Measurements from ENCODE around the gene PLEKHG3. TPM values are rescaled to one million over a fixed set of nuclear protein-coding genes. Genes with fewer than 3 reads are reported as not detected.

Gene PLEKHG3
- total and polyA plus RNA-seq, 2 of the 13 experiments (the other 11 are each of a cell fraction or from before 2014, with no cell fraction given): 7.1 to 9.8 TPM

DNA sequence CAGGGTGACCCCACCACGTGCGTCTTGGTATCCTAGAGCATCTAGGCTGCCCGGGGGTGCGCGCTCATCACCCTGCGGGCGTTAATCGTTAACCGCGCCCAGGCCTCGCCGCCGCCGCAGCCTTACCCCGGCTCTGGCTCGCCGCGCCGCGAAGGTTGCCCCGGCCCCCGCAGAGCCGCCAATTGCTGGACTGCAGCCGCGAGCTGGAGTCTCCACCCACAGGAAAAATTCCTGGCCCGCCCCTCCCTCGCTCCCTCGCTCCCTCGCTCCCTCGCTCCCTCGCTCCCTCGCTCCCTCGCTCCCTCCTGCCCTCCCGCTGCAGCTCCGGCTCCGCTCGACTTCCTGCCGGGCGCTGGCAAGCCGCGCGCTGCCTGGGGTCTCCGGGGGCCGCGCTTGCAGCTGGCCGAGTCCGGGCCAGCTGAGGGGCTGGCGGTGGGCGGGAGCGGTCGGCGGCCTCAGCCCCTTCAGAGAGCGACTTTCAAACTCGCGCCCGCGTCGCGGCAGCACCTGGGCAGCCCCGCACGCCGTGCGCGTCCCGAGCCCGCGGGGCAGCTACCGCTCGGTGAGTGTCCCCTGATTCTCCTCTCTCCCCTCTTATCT, at the start of gene PLEKHG3 (continued):
- TF ChIP-seq, protein P1, sequence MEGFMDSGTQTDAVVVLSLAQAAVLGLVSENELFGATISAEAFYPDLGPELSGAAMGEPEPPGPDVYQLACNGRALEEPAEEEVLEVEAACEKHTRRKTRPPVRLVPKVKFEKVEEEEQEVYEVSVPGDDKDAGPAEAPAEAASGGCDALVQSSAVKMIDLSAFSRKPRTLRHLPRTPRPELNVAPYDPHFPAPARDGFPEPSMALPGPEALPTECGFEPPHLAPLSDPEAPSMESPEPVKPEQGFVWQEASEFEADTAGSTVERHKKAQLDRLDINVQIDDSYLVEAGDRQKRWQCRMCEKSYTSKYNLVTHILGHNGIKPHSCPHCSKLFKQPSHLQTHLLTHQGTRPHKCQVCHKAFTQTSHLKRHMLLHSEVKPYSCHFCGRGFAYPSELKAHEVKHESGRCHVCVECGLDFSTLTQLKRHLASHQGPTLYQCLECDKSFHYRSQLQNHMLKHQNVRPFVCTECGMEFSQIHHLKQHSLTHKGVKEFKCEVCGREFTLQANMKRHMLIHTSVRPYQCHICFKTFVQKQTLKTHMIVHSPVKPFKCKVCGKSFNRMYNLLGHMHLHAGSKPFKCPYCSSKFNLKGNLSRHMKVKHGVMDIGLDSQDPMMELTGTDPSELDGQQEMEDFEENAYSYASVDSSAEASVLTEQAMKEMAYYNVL (CRISPR knock-in tag; IDR thresholded peaks at IDR 0.05; ENCODE audit: borderline replicate concordance): peak; percentile 99
- no peak for TF ChIP-seq ZFP90 (CRISPR knock-in tag; IDR thresholded peaks at IDR 0.05; ENCODE audit: borderline replicate concordance)
- no peak for TF ChIP-seq ZNF550 (CRISPR knock-in tag; IDR thresholded peaks at IDR 0.05; ENCODE audit: borderline replicate concordance)
- TF ChIP-seq HES4 (CRISPR knock-in tag; IDR thresholded peaks at IDR 0.05; ENCODE audit: borderline replicate concordance): no peak
- TF ChIP-seq, protein P2, sequence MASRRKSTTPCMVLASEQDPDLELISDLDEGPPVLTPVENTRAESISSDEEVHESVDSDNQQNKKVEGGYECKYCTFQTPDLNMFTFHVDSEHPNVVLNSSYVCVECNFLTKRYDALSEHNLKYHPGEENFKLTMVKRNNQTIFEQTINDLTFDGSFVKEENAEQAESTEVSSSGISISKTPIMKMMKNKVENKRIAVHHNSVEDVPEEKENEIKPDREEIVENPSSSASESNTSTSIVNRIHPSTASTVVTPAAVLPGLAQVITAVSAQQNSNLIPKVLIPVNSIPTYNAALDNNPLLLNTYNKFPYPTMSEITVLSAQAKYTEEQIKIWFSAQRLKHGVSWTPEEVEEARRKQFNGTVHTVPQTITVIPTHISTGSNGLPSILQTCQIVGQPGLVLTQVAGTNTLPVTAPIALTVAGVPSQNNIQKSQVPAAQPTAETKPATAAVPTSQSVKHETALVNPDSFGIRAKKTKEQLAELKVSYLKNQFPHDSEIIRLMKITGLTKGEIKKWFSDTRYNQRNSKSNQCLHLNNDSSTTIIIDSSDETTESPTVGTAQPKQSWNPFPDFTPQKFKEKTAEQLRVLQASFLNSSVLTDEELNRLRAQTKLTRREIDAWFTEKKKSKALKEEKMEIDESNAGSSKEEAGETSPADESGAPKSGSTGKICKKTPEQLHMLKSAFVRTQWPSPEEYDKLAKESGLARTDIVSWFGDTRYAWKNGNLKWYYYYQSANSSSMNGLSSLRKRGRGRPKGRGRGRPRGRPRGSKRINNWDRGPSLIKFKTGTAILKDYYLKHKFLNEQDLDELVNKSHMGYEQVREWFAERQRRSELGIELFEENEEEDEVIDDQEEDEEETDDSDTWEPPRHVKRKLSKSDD (CRISPR knock-in tag; IDR thresholded peaks at IDR 0.05; ENCODE audit: low read depth): no peak
- 0 out of 2 replicates have a peak, but pooled peaks have one; percentile 33 for TF ChIP-seq DMAP1 (CRISPR knock-in tag; IDR thresholded peaks at IDR 0.05)
- TF ChIP-seq ZNF3 (CRISPR knock-in tag; IDR thresholded peaks at IDR 0.05): no peak
- peak; percentile 65 for TF ChIP-seq TBX2 (CRISPR knock-in tag; IDR thresholded peaks at IDR 0.05; ENCODE audit: borderline replicate concordance)
- peak; percentile 61; the same call in 1 of the 2 replicates for TF ChIP-seq MEIS2 (CRISPR knock-in tag; IDR thresholded peaks at IDR 0.05)
- no peak for TF ChIP-seq SOX6 (IDR thresholded peaks at IDR 0.05)
- peak; percentile 66 for TF ChIP-seq SOX6 (CRISPR knock-in tag; IDR thresholded peaks at IDR 0.05)
- TF ChIP-seq ZNF546 (CRISPR knock-in tag; conservative IDR thresholded peaks at IDR 0.05): no peak
- TF ChIP-seq, protein P3, sequence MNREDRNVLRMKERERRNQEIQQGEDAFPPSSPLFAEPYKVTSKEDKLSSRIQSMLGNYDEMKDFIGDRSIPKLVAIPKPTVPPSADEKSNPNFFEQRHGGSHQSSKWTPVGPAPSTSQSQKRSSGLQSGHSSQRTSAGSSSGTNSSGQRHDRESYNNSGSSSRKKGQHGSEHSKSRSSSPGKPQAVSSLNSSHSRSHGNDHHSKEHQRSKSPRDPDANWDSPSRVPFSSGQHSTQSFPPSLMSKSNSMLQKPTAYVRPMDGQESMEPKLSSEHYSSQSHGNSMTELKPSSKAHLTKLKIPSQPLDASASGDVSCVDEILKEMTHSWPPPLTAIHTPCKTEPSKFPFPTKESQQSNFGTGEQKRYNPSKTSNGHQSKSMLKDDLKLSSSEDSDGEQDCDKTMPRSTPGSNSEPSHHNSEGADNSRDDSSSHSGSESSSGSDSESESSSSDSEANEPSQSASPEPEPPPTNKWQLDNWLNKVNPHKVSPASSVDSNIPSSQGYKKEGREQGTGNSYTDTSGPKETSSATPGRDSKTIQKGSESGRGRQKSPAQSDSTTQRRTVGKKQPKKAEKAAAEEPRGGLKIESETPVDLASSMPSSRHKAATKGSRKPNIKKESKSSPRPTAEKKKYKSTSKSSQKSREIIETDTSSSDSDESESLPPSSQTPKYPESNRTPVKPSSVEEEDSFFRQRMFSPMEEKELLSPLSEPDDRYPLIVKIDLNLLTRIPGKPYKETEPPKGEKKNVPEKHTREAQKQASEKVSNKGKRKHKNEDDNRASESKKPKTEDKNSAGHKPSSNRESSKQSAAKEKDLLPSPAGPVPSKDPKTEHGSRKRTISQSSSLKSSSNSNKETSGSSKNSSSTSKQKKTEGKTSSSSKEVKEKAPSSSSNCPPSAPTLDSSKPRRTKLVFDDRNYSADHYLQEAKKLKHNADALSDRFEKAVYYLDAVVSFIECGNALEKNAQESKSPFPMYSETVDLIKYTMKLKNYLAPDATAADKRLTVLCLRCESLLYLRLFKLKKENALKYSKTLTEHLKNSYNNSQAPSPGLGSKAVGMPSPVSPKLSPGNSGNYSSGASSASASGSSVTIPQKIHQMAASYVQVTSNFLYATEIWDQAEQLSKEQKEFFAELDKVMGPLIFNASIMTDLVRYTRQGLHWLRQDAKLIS (CRISPR knock-in tag; IDR thresholded peaks at IDR 0.05): no peak
- TF ChIP-seq, protein P4, sequence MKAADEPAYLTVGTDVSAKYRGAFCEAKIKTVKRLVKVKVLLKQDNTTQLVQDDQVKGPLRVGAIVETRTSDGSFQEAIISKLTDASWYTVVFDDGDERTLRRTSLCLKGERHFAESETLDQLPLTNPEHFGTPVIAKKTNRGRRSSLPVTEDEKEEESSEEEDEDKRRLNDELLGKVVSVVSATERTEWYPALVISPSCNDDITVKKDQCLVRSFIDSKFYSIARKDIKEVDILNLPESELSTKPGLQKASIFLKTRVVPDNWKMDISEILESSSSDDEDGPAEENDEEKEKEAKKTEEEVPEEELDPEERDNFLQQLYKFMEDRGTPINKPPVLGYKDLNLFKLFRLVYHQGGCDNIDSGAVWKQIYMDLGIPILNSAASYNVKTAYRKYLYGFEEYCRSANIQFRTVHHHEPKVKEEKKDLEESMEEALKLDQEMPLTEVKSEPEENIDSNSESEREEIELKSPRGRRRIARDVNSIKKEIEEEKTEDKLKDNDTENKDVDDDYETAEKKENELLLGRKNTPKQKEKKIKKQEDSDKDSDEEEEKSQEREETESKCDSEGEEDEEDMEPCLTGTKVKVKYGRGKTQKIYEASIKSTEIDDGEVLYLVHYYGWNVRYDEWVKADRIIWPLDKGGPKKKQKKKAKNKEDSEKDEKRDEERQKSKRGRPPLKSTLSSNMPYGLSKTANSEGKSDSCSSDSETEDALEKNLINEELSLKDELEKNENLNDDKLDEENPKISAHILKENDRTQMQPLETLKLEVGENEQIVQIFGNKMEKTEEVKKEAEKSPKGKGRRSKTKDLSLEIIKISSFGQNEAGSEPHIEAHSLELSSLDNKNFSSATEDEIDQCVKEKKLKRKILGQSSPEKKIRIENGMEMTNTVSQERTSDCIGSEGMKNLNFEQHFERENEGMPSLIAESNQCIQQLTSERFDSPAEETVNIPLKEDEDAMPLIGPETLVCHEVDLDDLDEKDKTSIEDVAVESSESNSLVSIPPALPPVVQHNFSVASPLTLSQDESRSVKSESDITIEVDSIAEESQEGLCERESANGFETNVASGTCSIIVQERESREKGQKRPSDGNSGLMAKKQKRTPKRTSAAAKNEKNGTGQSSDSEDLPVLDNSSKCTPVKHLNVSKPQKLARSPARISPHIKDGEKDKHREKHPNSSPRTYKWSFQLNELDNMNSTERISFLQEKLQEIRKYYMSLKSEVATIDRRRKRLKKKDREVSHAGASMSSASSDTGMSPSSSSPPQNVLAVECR (CRISPR knock-in tag; IDR thresholded peaks at IDR 0.05; ENCODE audit: borderline replicate concordance): peak; percentile 86
- no peak for TF ChIP-seq ZNF766 (CRISPR knock-in tag; IDR thresholded peaks at IDR 0.05; ENCODE audit: borderline replicate concordance)
- peak; percentile 52; the same call in 1 of the 2 replicates for TF ChIP-seq CBFB (CRISPR knock-in tag; IDR thresholded peaks at IDR 0.05)
- peak; percentile 66; the same call in 1 of the 2 replicates for TF ChIP-seq HOXD1 (CRISPR knock-in tag; IDR thresholded peaks at IDR 0.05)
